AG09319 (cell line): ENCODE data around the gene AIFM1.

Experiments
- DNase-seq: peaks from one replicate; pipeline ENCODE4 v3.0.0-alpha.2; 2010; ENCODE audit warnings: low read depth; ENCODE audit errors: extremely low read depth
- CTCF ChIP-seq: IDR thresholded peaks from 2 replicates; pipeline ENCODE4 v1.5.1; 2011; ENCODE audit warnings: low read depth, mild to moderate bottlenecking, inconsistent platforms, low read length, moderate library complexity

Gene AIFM1

GRCh38 chrX:130190801-130191200 lies 25.2 kb upstream of the AIFM1 start:
- DNase-seq: no peak
- no peak for TF ChIP-seq CTCF

- no peak for DNase-seq
- TF ChIP-seq CTCF: no peak
Observed at GRCh38 chrX:130186651-130187050, 21.0 kb upstream of the AIFM1 start.

GRCh38 chrX:130184857-130185256 lies 19.2 kb upstream of the AIFM1 start:
- no peak for TF ChIP-seq CTCF
- DNase-seq: no peak

GRCh38 chrX:130184168-130184567 lies 18.5 kb upstream of the AIFM1 start:
- TF ChIP-seq CTCF: no peak
- DNase-seq: no peak

- TF ChIP-seq CTCF: no peak
- no peak for DNase-seq
Observed at GRCh38 chrX:130179579-130180215, 14.1 kb upstream of the AIFM1 start.

- DNase-seq: no peak
Observed at GRCh38 chrX:130179170-130179569, 13.5 kb upstream of the AIFM1 start.

GRCh38 chrX:130176942-130177341 lies 11.3 kb upstream of the AIFM1 start:
- no peak for DNase-seq
- no peak for TF ChIP-seq CTCF

More at GRCh38 chrX:130179170-130179569, 13.5 kb upstream of the AIFM1 start:
- no peak for TF ChIP-seq CTCF
